Caki2 (cell line): ENCODE data around the gene TP53TG3B. TPM values are rescaled to one million over a fixed set of nuclear protein-coding genes. Genes with fewer than 3 reads are reported as not detected.
"Not testable (repeated sequence)": the region's sequence is repeated elsewhere in the genome, so short reads cannot be mapped to it uniquely, and the experiment has no call there.

Experiments
- DNase-seq: peaks from one replicate; pipeline ENCODE4 v3.0.0-alpha.2; 2015; ENCODE audit warnings: low read depth
- in situ Hi-C: cut with HindIII; loops from 2 replicates; pipeline ENCODE4 v1.10.0; 2016; ENCODE audit warnings: low sequenced_read_pairs, low pct_unique_long_range_greater_than_20kb, mixed read lengths
- total RNA-seq: library from RNA; depleted of rRNA; stranded (reverse); fragments of >200 nt; shearing (Covaris generic); gene quantifications from 2 replicates; pipeline ENCODE4 v1.2.3, GENCODE V29; 2014; ENCODE audit warnings: low replicate concordance; rRNA removed

Gene TP53TG3B
- not detected in 2 replicates for total RNA-seq

- in situ Hi-C loops, DNase-seq: not testable (repeated sequence)
These were observed at the start of gene TP53TG3B for GRCh38 chr16:33360541-33360940. TP53TG3B (plus strand) TSS chr16:33360841; CDS start chr16:33360909, 68 bp downstream.

- DNase-seq = peak; percentile 8
- in situ Hi-C loops = not testable (repeated sequence)
These were observed 24.2 kb upstream of the TP53TG3B start for GRCh38 chr16:33336226-33337012.

- in situ Hi-C loops, DNase-seq: not testable (repeated sequence)
These were observed 22.8 kb upstream of the TP53TG3B start for GRCh38 chr16:33337627-33338542.

GRCh38 chr16:33338543-33338951 is 22.1 kb upstream of the TP53TG3B start:
- DNase-seq, in situ Hi-C loops: not testable (repeated sequence)

- peak; percentile 2 for DNase-seq
- in situ Hi-C loops = not testable (repeated sequence)
These were observed 21.3 kb upstream of the TP53TG3B start for GRCh38 chr16:33339093-33340061.

Other genes with a start within 250 kb of the TP53TG3B start
- gene TP53TG3C, start 166.6 kb upstream of the TP53TG3B start, total RNA-seq = not detected in 2 replicates
- gene TP53TG3E, start 56.5 kb upstream of the TP53TG3B start, total RNA-seq = not detected in 2 replicates
- gene TP53TG3F, start 98.8 kb downstream of the TP53TG3B start, total RNA-seq = not detected in 2 replicates